ENCODE measurements around the gene MAP3K8. TPM values are rescaled to one million over a fixed set of nuclear protein-coding genes. Genes with fewer than 3 reads are reported as not detected.

The MAP3K8 gene
- total and polyA plus RNA-seq, 2 donors (not counting 3 experiments of a cell fraction or from before 2014, with no cell fraction given) = 5.2 to 10.6 TPM

GRCh38 chr10:30466445-30466844, 32.5 kb downstream of the MAP3K8 start:
- H3K9me3 ChIP-seq (replicated peaks; ENCODE audit: control insufficient read depth, insufficient read depth, low read length) = no peaks in the 10 kb centered on the region
- H4K20me1 ChIP-seq (replicated peaks; ENCODE audit: control insufficient read depth, extremely low read depth, insufficient read depth, low read length) = no peaks in the 10 kb centered on the region
- H3K4me1 ChIP-seq (ENCODE audit: control insufficient read depth, extremely low read depth, insufficient read depth, low read length) = no peaks in the 10 kb centered on the region
- H3K36me3 ChIP-seq (ENCODE audit: control insufficient read depth in 2 of 2, extremely low read depth in 1 of 2, insufficient read depth in 2 of 2, low read length in 2 of 2) = peaks cover 0 to 3% of the 10 kb centered on the region in 2 experiments
- no peak overlapping the region for H3K27ac ChIP-seq (ENCODE audit: insufficient read depth, low read depth, low read length)
- dilution Hi-C loops (cut with MboI; ENCODE audit: extremely low pct_ligation_motif_present, low sequenced_read_pairs) = no loop called here
- POLR2A ChIA-PET = no interaction called here
- no peak overlapping the region for H2AFZ ChIP-seq (ENCODE audit: low read depth, low read length)
- H3K27me3 ChIP-seq (ENCODE audit: control insufficient read depth in 2 of 2, insufficient read depth in 2 of 2, low read length in 2 of 2) = no peaks in the 10 kb centered on the region
- H3K9ac ChIP-seq (replicated peaks; ENCODE audit: extremely low read depth, insufficient read depth, low read length) = no peak overlapping the region
- CTCF ChIA-PET = interaction anchor here (1.0 to 1.5 kb wide), 4 partner anchors 12 to 124 kb away, joined by 3 to 6 read pairs (median 4); no protein-coding TSS in a partner anchor
- no peaks in the 10 kb centered on the region for H3K79me2 ChIP-seq (ENCODE audit: control insufficient read depth, insufficient read depth, low read length)
- no TSS peak for BruUV-seq (replicated peaks)
- H3K4me2 ChIP-seq (ENCODE audit: insufficient read depth, low read length) = no peak overlapping the region
- FAIRE-seq (no peak), DNase-seq (ENCODE audit: low read depth, low spot score) (no peak)
- no peaks in the 10 kb centered on the region for H3K9me1 ChIP-seq (replicated peaks; ENCODE audit: control insufficient read depth, extremely low read depth, insufficient read depth, low read length)
- no peak overlapping the region for H3K4me3 ChIP-seq (replicated peaks in 1 of 3; ENCODE audit: insufficient read depth in 1 of 3, low read depth in 1 of 3, low read length in 3 of 3)
- TF ChIP-seq, protein P1, sequence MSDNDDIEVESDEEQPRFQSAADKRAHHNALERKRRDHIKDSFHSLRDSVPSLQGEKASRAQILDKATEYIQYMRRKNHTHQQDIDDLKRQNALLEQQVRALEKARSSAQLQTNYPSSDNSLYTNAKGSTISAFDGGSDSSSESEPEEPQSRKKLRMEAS (IDR thresholded peaks at IDR 0.05; ENCODE audit: insufficient read depth, insufficient read length) = no peak
- TF ChIP-seq JUN (IDR thresholded peaks at IDR 0.05; ENCODE audit: borderline replicate concordance, insufficient read depth, insufficient read length, low read depth) = no peak
- no peak for TF ChIP-seq CTCF (IDR thresholded peaks at IDR 0.05; ENCODE audit: extremely low read depth in 1 of 2, insufficient read depth in 1 of 2, low read depth in 1 of 2, low read length in 2 of 2)
- no peak for TF ChIP-seq POLR2AphosphoS5 (IDR thresholded peaks at IDR 0.05; ENCODE audit: insufficient read depth, low read depth, low read length)
- TF ChIP-seq MYC (IDR thresholded peaks at IDR 0.05; ENCODE audit: low read depth, low read length) = no peak
- TF ChIP-seq FOS (IDR thresholded peaks at IDR 0.05; ENCODE audit: borderline replicate concordance, insufficient read depth, low read length) = no peak
- no peak for TF ChIP-seq POLR2A (IDR thresholded peaks at IDR 0.05; ENCODE audit: low read depth, low read length)
- no peak for TF ChIP-seq GATA2 (IDR thresholded peaks at IDR 0.05; ENCODE audit: insufficient read depth, insufficient read length, low read depth, low read length)
- intact Hi-C loops (cut with micrococcal nuclease) = no loop called here

All from endothelial cell of umbilical vein (primary cell).